ENCODE results near the gene KHDRBS1. TPM values are rescaled to one million over a fixed set of nuclear protein-coding genes. Genes with fewer than 3 reads are reported as not detected.

The KHDRBS1 gene
- total RNA-seq, 1 experiment from 2014 or later = 267 TPM

- TF ChIP-seq CTCF (conservative IDR thresholded peaks at IDR 0.05) = no peak
- H3K79me1 ChIP-seq (ENCODE audit: insufficient read depth, low read depth, low read length, poor library complexity, severe bottlenecking) = no peaks in the 10 kb centered on the region
- no peak overlapping the region for H2BK5ac ChIP-seq (ENCODE audit: insufficient read length, low read length)
- H3K27ac Mint-ChIP-seq = no peak overlapping the region
- H3K56ac ChIP-seq (ENCODE audit: insufficient read length, low read depth, low read length) = no peak overlapping the region
- no peak for DNase-seq
- H4K20me1 ChIP-seq (ENCODE audit: control insufficient read depth, insufficient read depth, insufficient read length) = no peaks in the 10 kb centered on the region
- H2AFZ ChIP-seq (ENCODE audit: low read length) = no peak overlapping the region
- no peak overlapping the region for H3K18ac ChIP-seq (ENCODE audit: insufficient read length, low read depth, low read length)
- H3K23me2 ChIP-seq (ENCODE audit: insufficient read length, low read depth, low read length, poor library complexity, severe bottlenecking) = no peaks in the 10 kb centered on the region
- H3K27ac ChIP-seq (ENCODE audit: insufficient read length, low read depth, low read length) = no peak overlapping the region
- WGBS (ENCODE audit: extremely low coverage, insufficient read length, low lambda C conversion rate) = no CpG with 5 or more reads among the region's 3 CpGs
- H3K27me3 ChIP-seq (ENCODE audit: insufficient read depth, low read length) = no peaks in the 10 kb centered on the region
- H3K27me3 Mint-ChIP-seq (ENCODE audit: low read depth) = no peaks in the 10 kb centered on the region
- H2BK20ac ChIP-seq (ENCODE audit: low read depth, low read length, poor library complexity, severe bottlenecking) = no peak overlapping the region
- no peak overlapping the region for H3K4me2 ChIP-seq (ENCODE audit: insufficient read depth, insufficient read length, low read length)
- H3K9me3 Mint-ChIP-seq = no peaks in the 10 kb centered on the region; a peak in 2 of 5 replicates
- H3K9me3 ChIP-seq (ENCODE audit: control insufficient read depth, low read depth, low read length) = no peaks in the 10 kb centered on the region
- H3K23ac ChIP-seq (ENCODE audit: insufficient read length, low read depth, low read length) = no peak overlapping the region
- no peak overlapping the region for H4K91ac ChIP-seq (ENCODE audit: insufficient read length, low read depth, low read length)
- H3K79me2 ChIP-seq (ENCODE audit: insufficient read depth, low read length) = no peaks in the 10 kb centered on the region
- H2BK12ac ChIP-seq (ENCODE audit: insufficient read length, low read depth, low read length) = no peak overlapping the region
- no peak overlapping the region for H3K4me3 Mint-ChIP-seq
- no peak overlapping the region for H3K14ac ChIP-seq (ENCODE audit: insufficient read depth, low read length)
- H3K4me1 ChIP-seq (ENCODE audit: insufficient read depth, low read length) = no peaks in the 10 kb centered on the region; the same call in 1 of the 2 replicates
- H3K36me3 Mint-ChIP-seq (ENCODE audit: insufficient read depth in 1 of 3, low read depth in 3 of 3) = no peaks in the 10 kb centered on the region; a peak in 1 of 7 replicates
- no peak overlapping the region for H3K4ac ChIP-seq (ENCODE audit: low read depth, low read length)
- peaks cover 18 to 24% of the 10 kb centered on the region in 2 experiments for H3K4me1 Mint-ChIP-seq
- no peak overlapping the region for H3K9ac ChIP-seq (ENCODE audit: extremely low read depth, insufficient read length, low read length)
- no peak overlapping the region for H4K8ac ChIP-seq (replicated peaks; ENCODE audit: insufficient read length, low read depth, low read length)
- H2AK5ac ChIP-seq (ENCODE audit: insufficient read length, low read length) = no peak overlapping the region
- no peak overlapping the region for H4K5ac ChIP-seq (ENCODE audit: insufficient read length, low read depth, low read length)
- no peak overlapping the region for H3T11ph ChIP-seq (ENCODE audit: low read length)
- no peak overlapping the region for H2BK15ac ChIP-seq (ENCODE audit: low read depth, low read length)
- no peak overlapping the region for H2BK120ac ChIP-seq (ENCODE audit: low read depth, low read length, poor library complexity, severe bottlenecking)
Observed at GRCh38 chr1:31981972-31982371, 31.7 kb upstream of the KHDRBS1 start.

Data from H9 (cell line).